ENCODE measurements around the gene DUSP3.

- TF ChIP-seq CTCF (IDR thresholded peaks at IDR 0.05), result no peak
- no peak for TF ChIP-seq POLR2A (IDR thresholded peaks at IDR 0.05)
- TF ChIP-seq POLR2AphosphoS5 (IDR thresholded peaks at IDR 0.05), result no peak
These were observed 8.9 kb downstream of the DUSP3 start for GRCh38 chr17:43769859-43770258.
